NCI-H2227 treated with DMSO at 0.1 percent for 48 hours (cell line): ENCODE data around the gene MED12L.

ENCODE experiments used
- DNase-seq: peaks from one replicate; lab custom pipeline; 2025; lab: John Stamatoyannopoulos, UW

Gene MED12L

GRCh38 chr3:151299006-151299405, 213.5 kb downstream of the MED12L start:
- no peak for DNase-seq

GRCh38 chr3:151300539-151300938, 215.1 kb downstream of the MED12L start:
- no peak for DNase-seq

GRCh38 chr3:151301787-151302186, 216.3 kb downstream of the MED12L start:
- no peak for DNase-seq

GRCh38 chr3:151303751-151304150, 218.3 kb downstream of the MED12L start:
- no peak for DNase-seq

- DNase-seq, result no peak
These were observed 219.8 kb downstream of the MED12L start for GRCh38 chr3:151305060-151305774.

- no peak for DNase-seq
These were observed 220.3 kb downstream of the MED12L start for GRCh38 chr3:151305775-151306151.

- no peak for DNase-seq
These were observed 220.8 kb downstream of the MED12L start for GRCh38 chr3:151306168-151306810.

GRCh38 chr3:151307131-151307530, 221.7 kb downstream of the MED12L start:
- DNase-seq, result no peak

- no peak for DNase-seq
These were observed 222.4 kb downstream of the MED12L start for GRCh38 chr3:151307583-151308488.

- DNase-seq, result no peak
These were observed 224.1 kb downstream of the MED12L start for GRCh38 chr3:151309566-151309965.

- no peak for DNase-seq
These were observed 227.5 kb downstream of the MED12L start for GRCh38 chr3:151312972-151313371.

GRCh38 chr3:151314137-151314536, 228.7 kb downstream of the MED12L start:
- no peak for DNase-seq

GRCh38 chr3:151314593-151314992, 229.1 kb downstream of the MED12L start:
- no peak for DNase-seq

- DNase-seq, result no peak
These were observed 229.7 kb downstream of the MED12L start for GRCh38 chr3:151315136-151315535.

- no peak for DNase-seq
These were observed 230.4 kb downstream of the MED12L start for GRCh38 chr3:151315846-151316245.

- no peak for DNase-seq
These were observed 231.0 kb downstream of the MED12L start, which contains the start of gene GPR87 for GRCh38 chr3:151316267-151316991. TSS of gene GPR87 (minus strand) at chr3:151316820. CDS start at chr3:151300100, 16,720 bp downstream.

GRCh38 chr3:151318313-151318712, 232.8 kb downstream of the MED12L start:
- no peak for DNase-seq

GRCh38 chr3:151318991-151319390, 233.5 kb downstream of the MED12L start:
- DNase-seq, result no peak

GRCh38 chr3:151319628-151320027, 234.2 kb downstream of the MED12L start:
- DNase-seq, result no peak

GRCh38 chr3:151320131-151320530, 234.7 kb downstream of the MED12L start:
- DNase-seq, result no peak

- no peak for DNase-seq
These were observed 236.1 kb downstream of the MED12L start for GRCh38 chr3:151321526-151321925.

- DNase-seq, result no peak
These were observed 237.0 kb downstream of the MED12L start for GRCh38 chr3:151322511-151322910.
